Putamen (tissue), 1 donor: ENCODE results near the gene RNF182.
"Not testable (repeated sequence)": the region's sequence is repeated elsewhere in the genome, so short reads cannot be mapped to it uniquely, and the experiment has no call there.

ENCODE experiments used
- DNase-seq: peaks from one replicate; pipeline ENCODE4 v3.0.0-alpha.2; 2016; ENCODE audit warnings: low spot score

RNF182 gene

DNA sequence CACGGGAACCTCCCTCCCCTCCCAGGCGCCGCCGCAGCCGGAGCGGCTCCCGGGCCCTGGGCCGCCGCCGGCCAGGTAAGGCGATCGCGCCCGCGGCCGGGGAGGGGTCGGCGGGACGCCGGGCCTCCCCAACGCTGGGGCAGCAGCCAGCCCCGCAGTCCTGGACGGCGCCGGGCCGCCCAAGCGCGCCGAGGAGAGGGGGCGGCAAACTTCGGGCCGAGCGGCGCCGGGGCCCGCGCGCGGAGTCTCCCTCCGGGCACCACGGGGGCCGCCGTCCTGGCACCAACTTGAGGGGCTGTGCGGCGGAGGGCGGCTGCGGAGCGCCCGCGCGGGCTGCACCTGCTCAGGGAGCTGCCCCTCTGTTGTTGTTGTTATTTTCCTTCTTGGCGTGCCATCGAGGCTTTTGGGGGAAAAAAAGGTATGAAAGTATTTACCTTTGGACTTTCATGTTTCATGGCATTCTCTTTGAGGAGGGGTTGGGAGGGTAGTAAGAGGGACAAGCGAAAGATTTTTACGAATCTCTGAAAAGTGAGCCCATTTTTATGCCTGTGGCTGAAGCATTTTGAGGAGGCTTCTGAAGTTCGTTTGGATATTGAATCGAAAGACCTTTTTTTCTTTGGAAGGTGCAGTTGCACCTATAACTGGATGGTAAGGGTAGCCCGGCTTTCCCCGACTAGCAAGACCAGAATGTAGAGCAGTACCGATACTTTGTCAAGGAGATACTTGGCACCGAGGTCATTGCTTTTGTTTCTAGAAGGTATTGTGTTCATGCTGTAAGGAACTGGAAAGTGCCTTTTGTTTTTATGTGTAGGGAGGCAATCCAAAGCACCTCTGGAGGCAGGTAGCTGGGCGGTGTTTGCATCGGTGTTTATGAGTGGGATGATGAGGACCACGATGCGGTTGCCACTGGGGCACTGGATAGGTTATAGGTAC is at the start of gene RNF182:
Gene RNF182 (plus strand): TSS at position 4 of the 933 bp plus-strand sequence. CDS start 52,168 bp downstream, outside the sequence.
- DNase-seq = no peak

DNA sequence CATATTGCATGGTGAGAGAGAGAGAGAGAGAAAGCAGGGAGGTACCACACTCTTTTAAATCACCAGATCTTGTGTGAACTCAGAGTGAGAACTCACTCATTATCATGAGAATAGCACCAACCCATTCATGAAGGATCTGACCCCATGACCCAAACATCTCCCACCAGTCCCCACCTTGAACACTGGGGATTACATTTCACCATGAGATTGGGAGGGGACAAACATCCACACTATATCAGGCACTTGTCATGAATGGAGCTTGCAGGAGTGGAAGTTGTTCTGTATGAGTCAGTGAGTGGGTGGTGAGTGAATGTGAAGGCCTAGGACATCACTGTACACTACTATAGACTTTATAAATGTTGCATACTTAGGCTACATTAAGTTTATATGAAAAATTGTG is 47.7 kb upstream of the RNF182 start:
- no peak for DNase-seq

DNA sequence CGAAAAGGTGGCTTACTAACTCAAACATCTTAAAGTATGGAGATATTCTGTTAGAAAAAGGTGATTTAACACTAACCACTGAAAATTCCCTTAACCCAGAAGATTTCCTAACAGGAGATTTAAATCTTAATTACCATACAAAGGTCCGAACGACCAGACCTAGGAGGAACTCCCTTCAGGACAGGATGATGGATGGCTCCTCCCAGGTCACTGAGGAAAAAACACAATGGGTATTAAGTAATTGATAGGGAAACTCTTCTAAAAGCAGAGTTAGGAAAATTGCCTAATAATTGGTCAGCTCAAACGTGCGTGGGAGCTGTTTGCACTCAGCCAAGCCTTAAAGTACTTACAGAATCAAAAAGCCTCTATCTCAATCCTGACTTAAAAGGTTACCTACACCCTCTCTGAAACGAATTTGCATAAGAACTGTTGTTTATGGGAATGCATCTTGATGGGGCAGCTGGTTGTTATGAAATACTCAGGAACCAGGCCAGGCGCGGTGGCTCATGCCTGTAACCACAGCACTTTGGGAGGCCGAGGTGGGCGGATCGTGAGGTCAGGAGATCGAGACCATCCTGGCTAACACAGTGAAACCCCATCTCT is 44.6 kb upstream of the RNF182 start:
- not testable (repeated sequence) for DNase-seq

DNA sequence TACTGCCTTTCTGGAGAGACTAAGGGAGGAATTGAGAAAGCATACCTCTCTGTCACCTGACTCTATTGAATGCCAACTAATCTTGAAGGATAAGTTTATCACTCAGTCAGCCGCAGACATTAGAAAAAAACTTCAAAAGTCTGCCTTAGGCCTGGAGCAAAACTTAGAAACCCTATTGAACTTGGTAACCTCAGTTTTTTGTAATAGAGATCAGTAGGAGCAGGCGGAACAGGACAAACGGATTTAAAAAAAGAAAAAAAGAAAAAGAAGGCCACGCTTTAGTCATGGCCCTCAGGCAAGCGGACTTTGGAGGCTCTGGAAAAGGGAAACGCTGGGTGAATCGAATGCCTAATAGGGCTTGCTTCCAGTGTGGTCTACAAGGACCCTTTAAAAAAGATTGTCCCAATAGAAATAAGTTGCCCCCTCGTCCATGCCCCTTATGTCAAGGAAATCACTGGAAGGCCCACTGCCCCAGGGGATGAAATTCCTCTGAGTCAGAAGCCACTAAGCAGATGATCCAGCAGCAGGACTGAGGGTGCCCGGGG is 43.1 kb upstream of the RNF182 start:
- no peak for DNase-seq

GRCh38 chr6:13883966-13884365 is 40.8 kb upstream of the RNF182 start:
- DNase-seq = no peak

DNA sequence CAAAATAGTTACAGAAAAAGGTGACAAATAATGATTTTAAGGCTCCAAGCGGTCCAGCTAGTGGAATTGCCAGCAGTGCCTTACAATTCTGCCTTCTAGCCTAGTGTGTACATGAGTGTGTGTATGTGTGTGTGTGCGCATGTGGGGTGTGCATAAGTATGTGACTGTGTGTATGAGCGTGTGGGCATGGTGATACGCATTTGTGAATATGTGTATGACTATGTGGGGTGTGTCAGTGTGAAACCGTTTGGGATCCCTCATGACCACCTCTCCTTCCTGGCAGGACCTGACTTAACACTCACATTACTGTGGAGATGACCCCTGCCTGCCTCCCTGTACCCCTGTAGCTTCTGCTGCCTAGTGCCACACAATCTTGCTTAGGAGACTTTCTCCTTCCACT is 40.4 kb upstream of the RNF182 start:
- DNase-seq = no peak

DNA sequence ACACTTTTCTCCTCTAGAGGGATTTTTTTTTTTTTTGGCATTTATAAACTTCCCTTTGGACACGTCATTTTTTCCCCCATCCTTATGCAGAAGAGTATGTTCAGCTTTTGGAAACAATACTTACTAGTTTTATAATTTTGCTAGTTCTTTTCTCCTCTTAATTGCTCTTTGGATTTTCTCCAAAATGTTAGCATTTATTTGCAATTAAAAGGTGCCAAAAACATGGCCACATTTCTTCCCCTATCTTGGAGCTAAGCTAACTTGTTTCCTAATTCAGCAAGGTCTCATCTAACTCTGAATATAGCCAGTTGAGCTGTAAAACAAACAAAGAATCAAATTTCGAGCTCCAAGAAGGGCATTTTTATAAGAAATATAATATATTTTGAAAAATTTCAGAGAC is 39.2 kb upstream of the RNF182 start:
- DNase-seq = no peak

GRCh38 chr6:13886949-13887348 is 37.8 kb upstream of the RNF182 start:
- DNase-seq = no peak

- peak; percentile 37 for DNase-seq
Observed at GRCh38 chr6:13892017-13892645, 32.6 kb upstream of the RNF182 start.

- no peak for DNase-seq
Observed at GRCh38 chr6:13902922-13903321, 21.8 kb upstream of the RNF182 start.

GRCh38 chr6:13903364-13903763 is 21.4 kb upstream of the RNF182 start:
- DNase-seq = no peak

DNA sequence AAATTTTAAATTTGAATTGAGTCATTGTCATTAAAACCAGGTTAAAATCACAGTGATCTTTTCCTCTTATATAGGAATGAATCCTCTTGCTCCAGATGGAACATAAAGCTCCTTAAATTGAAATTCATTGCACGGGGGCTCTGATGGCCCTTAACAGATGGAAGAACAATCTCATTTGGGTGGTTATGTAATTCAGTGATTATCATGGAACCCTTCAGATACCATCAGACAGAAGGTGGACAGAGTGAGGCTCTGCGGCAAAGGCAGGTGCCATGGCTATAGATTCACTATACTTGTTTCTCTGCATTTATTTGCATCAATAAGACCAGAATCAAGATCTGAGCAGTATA is 17.8 kb upstream of the RNF182 start:
- DNase-seq = no peak

GRCh38 chr6:13907614-13908215 is 17.0 kb upstream of the RNF182 start:
- DNase-seq = no peak

DNA sequence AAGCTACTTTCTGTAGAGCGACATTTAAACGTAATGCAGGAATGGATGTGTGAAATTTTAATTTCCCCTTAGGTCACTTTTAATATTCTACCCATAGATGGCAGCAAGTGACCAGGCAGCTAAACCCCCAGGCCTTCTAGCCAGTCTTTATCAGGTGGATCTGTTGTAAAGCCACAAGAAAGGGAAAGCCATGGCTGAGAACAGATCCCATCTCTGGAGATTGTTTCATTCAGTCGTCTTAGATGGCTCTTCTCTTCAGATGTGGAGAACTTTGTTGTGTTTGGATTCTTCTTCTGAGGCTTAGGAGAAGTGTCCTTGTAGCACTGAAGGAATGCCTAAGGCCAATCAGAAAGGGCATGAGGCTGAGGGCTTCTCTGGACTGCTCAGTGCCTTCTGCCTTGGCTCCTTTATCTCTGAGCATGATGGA is 15.8 kb upstream of the RNF182 start:
- DNase-seq = peak; percentile 26

GRCh38 chr6:13910443-13910842 is 14.3 kb upstream of the RNF182 start:
- DNase-seq = no peak

DNA sequence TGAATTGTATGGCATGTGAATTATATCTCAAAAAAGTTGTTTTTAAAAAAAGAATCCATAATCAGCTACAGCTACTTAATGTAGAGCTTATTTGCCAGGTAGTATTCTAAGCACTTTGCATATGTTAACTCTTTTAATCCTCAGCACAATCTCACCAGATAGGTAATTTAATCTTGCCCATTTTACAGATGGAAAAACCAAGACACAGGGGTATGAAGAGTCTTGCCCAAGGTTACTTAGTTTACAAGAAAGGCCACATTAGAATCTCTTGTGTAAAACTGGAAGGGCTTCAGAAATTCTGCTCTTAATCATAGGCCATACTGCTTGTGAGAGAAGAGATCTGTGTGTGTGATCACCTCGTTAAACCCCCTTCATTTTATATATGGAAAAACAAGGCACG is 13.4 kb upstream of the RNF182 start:
- no peak for DNase-seq

- no peak for DNase-seq
Observed at GRCh38 chr6:13913226-13914001, 11.3 kb upstream of the RNF182 start.

DNA sequence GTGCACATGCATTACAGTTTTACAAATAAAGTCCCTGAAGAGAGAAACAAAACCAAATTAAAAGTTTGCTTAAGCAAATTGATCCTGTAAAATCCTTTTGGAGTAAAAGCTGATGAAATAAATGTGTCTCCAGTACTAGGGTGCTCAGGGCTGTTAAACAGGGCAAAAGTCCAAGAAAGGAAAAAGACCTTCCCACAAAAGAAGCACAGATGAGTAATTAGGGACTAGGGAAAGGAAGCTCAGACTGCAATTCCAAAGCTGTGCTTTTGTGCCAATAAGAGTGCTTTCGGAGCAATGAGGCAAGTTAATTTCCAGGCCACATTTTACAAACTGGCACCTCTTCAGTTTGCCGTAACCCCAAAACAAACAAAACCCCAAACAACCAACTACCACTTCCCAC is 10.4 kb upstream of the RNF182 start:
- peak; percentile 47 for DNase-seq

GRCh38 chr6:13915561-13916229 is 9.1 kb upstream of the RNF182 start:
- peak; percentile 70 for DNase-seq

DNA sequence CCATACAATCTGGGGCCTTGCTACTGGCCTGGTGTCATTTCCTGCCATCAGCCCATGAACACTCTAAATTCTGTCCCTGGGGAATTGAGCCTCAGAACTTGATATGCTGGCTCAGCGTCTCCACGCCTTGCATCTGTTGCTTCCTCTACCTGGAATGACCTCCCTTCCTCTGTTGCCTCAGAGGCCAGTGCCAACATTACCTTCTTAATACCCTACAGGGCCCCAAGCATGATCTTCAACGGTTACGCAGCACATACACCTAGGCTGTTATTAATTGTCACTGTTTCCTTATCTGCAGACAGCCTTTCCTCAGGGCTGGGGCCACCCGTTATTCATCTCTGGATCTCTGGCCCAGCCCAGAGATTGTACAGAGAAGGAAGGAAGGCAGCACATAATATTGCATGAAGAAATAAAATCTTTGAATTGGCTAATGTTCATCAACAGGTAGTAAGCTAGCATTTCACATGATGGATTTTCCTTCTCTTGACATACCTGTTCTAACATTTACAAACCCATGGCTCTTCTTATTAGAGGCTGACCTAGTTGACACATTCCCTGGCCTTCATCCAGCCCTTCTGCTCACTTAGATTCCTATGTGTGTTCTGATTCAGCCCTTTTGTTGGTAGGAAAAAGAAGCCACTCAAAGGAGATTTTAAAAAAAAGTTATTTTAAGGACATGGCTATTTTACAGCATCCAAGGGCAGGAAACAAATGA is 8.4 kb upstream of the RNF182 start:
- DNase-seq = no peak
